ENCODE results near the gene STAG1. TPM values are rescaled to one million over a fixed set of nuclear protein-coding genes. Genes with fewer than 3 reads are reported as not detected.

Gene STAG1
- total RNA-seq, 1 donor, result 58.6 TPM

DNA sequence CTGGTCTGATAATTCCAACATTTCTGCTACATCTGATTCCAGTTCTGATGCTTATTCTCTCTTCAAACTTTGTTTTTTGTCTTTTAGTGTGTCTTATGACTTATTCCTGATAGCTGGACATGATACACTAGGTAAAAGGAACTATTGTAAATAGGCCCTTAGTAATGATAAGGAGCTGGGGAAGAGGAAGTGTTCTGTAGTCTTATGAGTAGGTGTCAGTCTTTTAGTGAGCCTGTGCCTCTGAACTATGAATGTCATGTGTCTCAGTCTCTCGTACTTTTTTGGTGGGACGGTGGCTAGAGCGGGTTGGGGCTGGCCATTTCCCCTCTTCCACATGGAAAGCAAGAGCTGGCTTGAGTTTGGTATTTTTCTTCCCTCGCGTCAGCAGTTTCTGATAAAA is 460.9 kb downstream of the STAG1 start:
- Histone ChIP-seq H3K4me3 (ENCODE audit: insufficient read depth, low read length) (no peak overlapping the region), H3K79me2 (ENCODE audit: insufficient read depth, low read length) (no peaks in the 10 kb centered on the region), H3K27me3 (ENCODE audit: insufficient read depth, low read length) (no peaks in the 10 kb centered on the region), H2AFZ (ENCODE audit: low read length) (no peak overlapping the region), H3K4me1 (ENCODE audit: insufficient read depth, low read length) (no peaks in the 10 kb centered on the region), H4K20me1 (ENCODE audit: insufficient read depth, low read length) (no peaks in the 10 kb centered on the region), H3K36me3 (ENCODE audit: insufficient read depth, low read length) (peaks cover 3% of the 10 kb centered on the region), H3K27ac (ENCODE audit: low read depth, low read length) (no peak overlapping the region), H3K4me2 (ENCODE audit: insufficient read depth, low read length) (no peak overlapping the region), H3K9me3 (ENCODE audit: low read depth, low read length) (no peaks in the 10 kb centered on the region)
- DNase-seq (ENCODE audit: insufficient read length, low spot score, missing footprints), result no peak
- no peak for TF ChIP-seq CTCF (IDR thresholded peaks at IDR 0.05; ENCODE audit: extremely low read depth, low read depth, low read length)

Small RNA genes lying within 50 kb of the gene (small RNA-seq; reads per million reads assigned to genes)
- gene RNU6-1284P (not detected), gene RNU6-789P (not detected)

Other genes with a start within 250 kb of the STAG1 start
- gene SLC35G2, start 66.7 kb upstream of the STAG1 start, total RNA-seq, result 8.0 and 9.7 TPM in 2 replicates
- gene NCK1, start 109.8 kb upstream of the STAG1 start, total RNA-seq, result 41.6 and 42.4 TPM in 2 replicates
- 1.2 and 1.8 TPM in 2 replicates for gene IL20RB, start 205.6 kb upstream of the STAG1 start, total RNA-seq